K562 (cell line): Measurements from ENCODE around the gene ZFP57. TPM values are rescaled to one million over a fixed set of nuclear protein-coding genes. Genes with fewer than 3 reads are reported as not detected.

Source experiments
- ATAC-seq: fragments of 200-7000 bp; cut with Tn5 transposase; 3 replicates; pipeline ENCODE4 v1.9.1; 2020; ENCODE audit warnings: moderate library complexity
- BruUV-seq: library from RNA; stranded (reverse); fragments of 400-500 nt; replicated peaks from 2 replicates; lab custom pipeline; 2021; lab: Mats Ljungman, UMichigan
- CTCF ChIA-PET: fragments of 300-600 bp; formaldehyde crosslinking; extraction: SDS; loops from one replicate; lab custom pipeline; 2021; ENCODE audit warnings: low intra/inter-chr PET ratio; lab: Yijun Ruan, JAX
- POLR2A ChIA-PET: fragments of 300-600, 350-650 bp; sonication (Branson Sonifier 250); formaldehyde crosslinking; extraction: SDS; loops from one replicate; lab custom pipeline; 2021; ENCODE audit warnings: antibody characterized with exemption, inconsistent platforms; lab: Yijun Ruan, JAX
- DNase-seq, 4 experiments: peaks; one replicate each; pipeline versions ENCODE4 v3.0.0 to v3.0.0-alpha.2; 2011 to 2018; ENCODE audit warnings: low spot score in 3 of 4, mixed read lengths in 3 of 4; ENCODE audit errors: extremely low read depth in 1 of 4
- FAIRE-seq: peaks from 2 replicates; lab custom pipeline; 2011; peaks lifted over from hg19 to GRCh38; lab: Jason Lieb, UNC
- H2AFZ ChIP-seq: 2 replicates; pipeline ENCODE4 v1.6.0; 2011; ENCODE audit warnings: low read depth, low read length, control low read depth, inconsistent platforms
- H3K27ac ChIP-seq: fragments of 200-600 bp; 3 replicates; pipeline ENCODE4 v1.8.0; 2011; ENCODE audit warnings: low read depth, mild to moderate bottlenecking, control low read depth, inconsistent platforms, low read length, moderate library complexity, mixed read lengths; ENCODE audit errors: extremely low read depth
- H3K27me3 ChIP-seq, 2 experiments: fragments of 300-600 bp in 1 of 2; 2 replicates in 1 of 2; 3 replicates in 1 of 2; pipeline versions ENCODE4 v1.6.0 to v1.8.0; 2011; ENCODE audit warnings: inconsistent platforms in 2 of 2, low read length in 2 of 2, mild to moderate bottlenecking in 1 of 2, mixed read lengths in 1 of 2, moderate library complexity in 1 of 2; ENCODE audit not compliant: control insufficient read depth in 2 of 2, insufficient read depth in 2 of 2
- H3K36me3 ChIP-seq: fragments of 300-600 bp; 3 replicates; pipeline ENCODE4 v1.8.0; 2011; ENCODE audit warnings: mild to moderate bottlenecking, low read length, inconsistent platforms; ENCODE audit not compliant: control insufficient read depth, insufficient read depth
- H3K4me1 ChIP-seq, 2 experiments: fragments of 200-600 bp in 1 of 2; replicated peaks in 1 of 2; 2 replicates in 1 of 2; 3 replicates in 1 of 2; pipeline versions ENCODE4 v1.5.1 to v1.8.0; 2011; ENCODE audit warnings: inconsistent platforms in 2 of 2, low read length in 2 of 2, mild to moderate bottlenecking in 1 of 2, mixed read lengths in 1 of 2, moderate library complexity in 1 of 2; ENCODE audit not compliant: control insufficient read depth in 2 of 2, insufficient read depth in 2 of 2
- H3K4me2 ChIP-seq: 2 replicates; pipeline ENCODE4 v1.6.1; 2011; ENCODE audit warnings: low read length, control low read depth, inconsistent platforms, mixed read lengths; ENCODE audit not compliant: insufficient read depth
- H3K4me3 ChIP-seq: fragments of 200-600 bp; sonication (generic), shearing (Covaris generic); 2 replicates; pipeline ENCODE4 v1.5.1; 2016; ENCODE audit warnings: control low read depth, inconsistent platforms
- H3K79me2 ChIP-seq: fragments of 200-600 bp; 3 replicates; pipeline ENCODE4 v1.8.0; 2011; ENCODE audit warnings: low read length, inconsistent platforms; ENCODE audit not compliant: control insufficient read depth, insufficient read depth
- H3K9ac ChIP-seq, 2 experiments: 2 replicates each; pipeline versions ENCODE4 v1.6.0 to v1.6.1; 2011; ENCODE audit warnings: low read depth in 2 of 2, low read length in 2 of 2, control low read depth in 1 of 2, inconsistent platforms in 1 of 2, mild to moderate bottlenecking in 1 of 2, mixed read lengths in 1 of 2; ENCODE audit not compliant: insufficient read depth in 1 of 2
- H3K9me1 ChIP-seq: one replicate; pipeline ENCODE4 v1.6.0; 2011; ENCODE audit warnings: inconsistent platforms, mild to moderate bottlenecking, low read length, moderate library complexity; ENCODE audit not compliant: control insufficient read depth, insufficient read depth
- H3K9me3 ChIP-seq: replicated peaks from 2 replicates; pipeline ENCODE4 v1.5.1; 2011; ENCODE audit warnings: low read depth, low read length, inconsistent platforms; ENCODE audit not compliant: control insufficient read depth, insufficient read depth
- H4K20me1 ChIP-seq: replicated peaks from 2 replicates; pipeline ENCODE4 v1.6.1; 2011; ENCODE audit warnings: low read length, inconsistent platforms, mixed read lengths; ENCODE audit not compliant: control insufficient read depth, insufficient read depth
- ARID3B ChIP-seq: fragments of 250-450 bp; sonication (Bioruptor Pico); IDR thresholded peaks from 2 replicates; pipeline ENCODE4 v1.4.0; 2020; ENCODE audit warnings: borderline replicate concordance
- CEBPB ChIP-seq: fragments of 450-650 bp; IDR thresholded peaks from 2 replicates; pipeline ENCODE4 v1.6.1; 2016; ENCODE audit warnings: missing genetic modification characterization, missing compliant biosample characterization
- COPS2 ChIP-seq: fragments of 450-650 bp; conservative IDR thresholded peaks from 2 replicates; pipeline ENCODE4 v1.6.1; 2016; ENCODE audit warnings: mild to moderate bottlenecking, moderate library complexity
- FUS ChIP-seq: fragments of 200-400 bp; formaldehyde crosslinking; optimal IDR thresholded peaks from 2 replicates; pipeline ENCODE3; 2017; ENCODE audit warnings: low read depth, low read length
- GATA2 ChIP-seq: sonication (generic); formaldehyde crosslinking; IDR thresholded peaks from 2 replicates; pipeline ENCODE4 v1.4.0; 2020; ENCODE audit warnings: mild to moderate bottlenecking, missing genetic modification reagents
- HOXB6 ChIP-seq: fragments of 250-450 bp; sonication (Bioruptor Pico); IDR thresholded peaks from 2 replicates; pipeline ENCODE4 v1.5.1; 2022; ENCODE audit warnings: mild to moderate bottlenecking, borderline replicate concordance
- JUNB ChIP-seq: fragments of 450-650 bp; formaldehyde crosslinking; conservative IDR thresholded peaks from 2 replicates; pipeline ENCODE4 v1.4.0; 2020; ENCODE audit warnings: mild to moderate bottlenecking
- MXI1 ChIP-seq: IDR thresholded peaks from 2 replicates; pipeline ENCODE4 v1.6.1; 2011; ENCODE audit warnings: low read depth, mild to moderate bottlenecking, improper control_type of control experiment, low read length
- NFIC ChIP-seq: fragments of 450-650 bp; IDR thresholded peaks from 2 replicates; pipeline ENCODE4 v1.6.1; 2017; ENCODE audit warnings: mild to moderate bottlenecking, inconsistent platforms
- POU5F1 ChIP-seq: fragments of 150-350 bp; IDR thresholded peaks from 2 replicates; pipeline ENCODE4 v1.6.1; 2014; ENCODE audit warnings: borderline replicate concordance, low read length, low read depth, mild to moderate bottlenecking; ENCODE audit not compliant: partially characterized antibody
- RBM25 ChIP-seq: fragments of 200-400 bp; formaldehyde crosslinking; IDR thresholded peaks from 2 replicates; pipeline ENCODE4 v1.6.1; 2018; ENCODE audit warnings: low read length, low read depth, moderate library complexity; ENCODE audit not compliant: severe bottlenecking
- SIRT6 ChIP-seq: IDR thresholded peaks from one replicate; pipeline ENCODE4 v1.6.1; 2012; ENCODE audit warnings: low read depth, mild to moderate bottlenecking, control low read depth, inconsistent platforms, low read length, moderate library complexity
- SMAD1 ChIP-seq: fragments of 150-350 bp; IDR thresholded peaks from 2 replicates; pipeline ENCODE4 v1.6.1; 2014; ENCODE audit warnings: low read length, low read depth; ENCODE audit not compliant: partially characterized antibody
- SRF ChIP-seq, 2 experiments: fragments of 250-450, 450-650 bp in 1 of 2; sonication (Bioruptor Pico) in 1 of 2; sonication (generic) in 1 of 2; formaldehyde crosslinking; IDR thresholded peaks; 2 replicates each; pipeline versions ENCODE4 v1.5.0 to v1.5.1; 2020 to 2022; ENCODE audit warnings: mild to moderate bottlenecking in 1 of 2, missing genetic modification reagents in 1 of 2
- ZNF146 ChIP-seq: IDR thresholded peaks from one replicate; pipeline ENCODE4 v1.6.1; 2018; ENCODE audit warnings: missing compliant biosample characterization; ENCODE audit not compliant: unreplicated experiment
- ZNF175 ChIP-seq: fragments of 200-800 bp; sonication (Bioruptor generic); IDR thresholded peaks from 2 replicates; pipeline ENCODE4 v1.6.1; 2016; ENCODE audit warnings: low read depth, mild to moderate bottlenecking, missing genetic modification characterization, missing compliant biosample characterization
- ZNF282 ChIP-seq: sonication (generic); formaldehyde crosslinking; IDR thresholded peaks from 2 replicates; pipeline ENCODE4 v1.8.1; 2023; ENCODE audit warnings: missing genetic modification reagents
- ZNF395 ChIP-seq: fragments of 200-800 bp; sonication (Bioruptor generic); IDR thresholded peaks from 2 replicates; pipeline ENCODE4 v1.6.1; 2017; ENCODE audit warnings: missing genetic modification characterization, missing compliant biosample characterization
- ZNF780A ChIP-seq: fragments of 250-450 bp; sonication (Bioruptor Pico); IDR thresholded peaks from 2 replicates; pipeline ENCODE4 v1.5.0; 2021; ENCODE audit warnings: mild to moderate bottlenecking
- WGBS: fragments of 100-300 bp; shearing (Covaris generic); methylation state at CpG from one replicate; pipeline ENCODE4 v1.1.6; 2016; ENCODE audit warnings: low coverage, mixed read lengths; ENCODE audit not compliant: insufficient coverage; ENCODE audit errors: missing lambda C conversion rate; 5-methylcytosine and 5-hydroxymethylcytosine counted together
- in situ Hi-C: fragments of 300-500 bp; cut with MboI; formaldehyde crosslinking; loops from 4 replicates; pipeline ENCODE4 v1.15.0; 2018; ENCODE audit warnings: inconsistent platforms, mixed read lengths
- intact Hi-C: fragments of 100-400 bp; cut with micrococcal nuclease; formaldehyde crosslinking; loops from 2 replicates; pipeline ENCODE4 v1.14.2; 2022
- polyA plus RNA-seq, 8 experiments: library from polyadenylated mRNA; depleted of rRNA in 4 of 8; stranded (reverse) in 5 of 8; unstranded in 3 of 8; fragments of >200 nt; fragmentation: Nextera tagmentation in 2 of 8; fragmentation: Illumina TruSeq in 1 of 8; extraction: Ambion mirVana in 2 of 8; extraction: Trizol in 1 of 8; gene quantifications; 2 replicates each; pipeline versions ENCODE4 v1.2.1 to v1.2.3, GENCODE V29; 2011 to 2014; ENCODE audit warnings: inconsistent platforms in 1 of 8, missing spikeins in 1 of 8
- total RNA-seq, 7 experiments: library from RNA; depleted of rRNA in 6 of 7; stranded (reverse); fragments of >200 nt in 6 of 7; fragmentation: Illumina TruSeq in 2 of 7; extraction: Trizol in 2 of 7; gene quantifications; 2 replicates each; pipeline versions ENCODE4 v1.2.1 to v1.2.3, GENCODE V29; 2011 to 2021; ENCODE audit warnings: low replicate concordance in 1 of 7

The ZFP57 gene
- total and polyA plus RNA-seq, 9 of the 15 experiments (the other 6 are each of a cell fraction or from before 2014, with no cell fraction given), result 0.04 to 0.28 (median 0.13) TPM

GRCh38 chr6:29730575-29731126, 49.7 kb upstream of the ZFP57 start:
- H3K4me1 ChIP-seq, result no peaks in the 10 kb centered on the region
- no peak overlapping the region for H3K4me2 ChIP-seq
- BruUV-seq, result no TSS peak
- DNase-seq (no peak), ATAC-seq (no peak), FAIRE-seq (no peak)
- no peak for TF ChIP-seq ZNF175 (CRISPR knock-in tag)
- TF ChIP-seq COPS2, result no peak
- TF ChIP-seq FUS, result no peak
- TF ChIP-seq SRF (CRISPR knock-in tag; IDR thresholded peaks at IDR 0.05), result no peak
- no peak for TF ChIP-seq ZNF780A (CRISPR knock-in tag)
- TF ChIP-seq ZNF395 (CRISPR knock-in tag), result no peak
- TF ChIP-seq GATA2, result no peak
- no peak for TF ChIP-seq RBM25
- TF ChIP-seq CEBPB, result no peak
- no peak for TF ChIP-seq SIRT6
- no peak for TF ChIP-seq POU5F1
- no peak for TF ChIP-seq ZNF282 (CRISPR knock-in tag)
- no peak for TF ChIP-seq MXI1
- no peak for TF ChIP-seq HOXB6
- TF ChIP-seq ZNF146 (CRISPR knock-in tag), result no peak
- no peak for TF ChIP-seq JUNB (CRISPR knock-in tag)
- TF ChIP-seq NFIC, result no peak
- TF ChIP-seq ARID3B, result no peak
- no peak for TF ChIP-seq SMAD1
- H3K4me3 ChIP-seq, result no peak overlapping the region
- H4K20me1 ChIP-seq, result no peaks in the 10 kb centered on the region
- H2AFZ ChIP-seq, result no peak overlapping the region
- in situ Hi-C loops, result loop anchor here (10.0 to 25.0 kb wide), 2 partner anchors 107 to 274 kb away; partner anchors contain the start of gene HLA-G
- H3K9me1 ChIP-seq, result no peaks in the 10 kb centered on the region
- no peak overlapping the region for H3K27ac ChIP-seq
- intact Hi-C loops, result loop anchor here (10.0 kb wide), 1 partner anchor 284 kb away; no protein-coding TSS in a partner anchor
- no peaks in the 10 kb centered on the region; the same call in 1 of the 2 replicates for H3K9me3 ChIP-seq
- ChIA-PET POLR2A (interaction anchor here (1.1 kb wide), 1 partner anchor 84 kb away, joined by 5 read pairs; no protein-coding TSS in a partner anchor), CTCF (no interaction called here)
- WGBS, result 0% methylated on average over 7 of the region's 7 CpGs
- H3K9ac ChIP-seq, result no peak overlapping the region
- H3K79me2 ChIP-seq, result no peaks in the 10 kb centered on the region
- H3K36me3 ChIP-seq, result no peaks in the 10 kb centered on the region
- peaks cover 2 to 21% of the 10 kb centered on the region in 2 experiments; a peak in 2 of 5 replicates for H3K27me3 ChIP-seq
